Adipocyte (in vitro differentiated cells): Measurements from ENCODE around the gene PROK2.

ENCODE experiments used
- DNase-seq: peaks from one replicate; pipeline ENCODE4 v3.0.0-alpha.2; 2015; ENCODE audit warnings: low read depth
- H3K27me3 ChIP-seq: replicated peaks from 2 replicates; pipeline ENCODE4 v1.7.0; 2013; ENCODE audit warnings: mild to moderate bottlenecking, low read length, moderate library complexity; ENCODE audit not compliant: control insufficient read depth, insufficient read depth
- H3K36me3 ChIP-seq: 2 replicates; pipeline ENCODE4 v1.7.0; 2013; ENCODE audit warnings: low read length, mild to moderate bottlenecking, moderate library complexity; ENCODE audit not compliant: control insufficient read depth, insufficient read depth, severe bottlenecking
- H3K4me1 ChIP-seq: 2 replicates; pipeline ENCODE4 v1.7.0; 2013; ENCODE audit warnings: mild to moderate bottlenecking, low read length, moderate library complexity; ENCODE audit not compliant: control insufficient read depth, insufficient read depth
- H3K4me3 ChIP-seq: 2 replicates; pipeline ENCODE4 v1.7.0; 2013; ENCODE audit warnings: mild to moderate bottlenecking, low read length, moderate library complexity
- H3K9ac ChIP-seq: 2 replicates; pipeline ENCODE4 v1.7.0; 2013; ENCODE audit warnings: mild to moderate bottlenecking, low read length, moderate library complexity
- H3K9me3 ChIP-seq: 2 replicates; pipeline ENCODE4 v1.7.0; 2013; ENCODE audit warnings: mild to moderate bottlenecking, low read length, moderate library complexity; ENCODE audit not compliant: control insufficient read depth

The PROK2 gene

GRCh38 chr3:71784914-71785531 lies at the start of gene PROK2:
Gene PROK2 (minus strand): TSS chr3:71785148. CDS start chr3:71785052, 96 bp downstream.
- H3K36me3 ChIP-seq = no peaks in the 10 kb centered on the region
- DNase-seq = peak; percentile 19
- H3K9me3 ChIP-seq = no peaks in the 10 kb centered on the region
- H3K27me3 ChIP-seq = peaks cover 57% of the 10 kb centered on the region
- peak within 1 kb of the TSS; percentile 57 for H3K4me3 ChIP-seq
- H3K9ac ChIP-seq = no peak within 1 kb of the TSS
- peaks cover 13% of the 10 kb centered on the region for H3K4me1 ChIP-seq

DNA sequence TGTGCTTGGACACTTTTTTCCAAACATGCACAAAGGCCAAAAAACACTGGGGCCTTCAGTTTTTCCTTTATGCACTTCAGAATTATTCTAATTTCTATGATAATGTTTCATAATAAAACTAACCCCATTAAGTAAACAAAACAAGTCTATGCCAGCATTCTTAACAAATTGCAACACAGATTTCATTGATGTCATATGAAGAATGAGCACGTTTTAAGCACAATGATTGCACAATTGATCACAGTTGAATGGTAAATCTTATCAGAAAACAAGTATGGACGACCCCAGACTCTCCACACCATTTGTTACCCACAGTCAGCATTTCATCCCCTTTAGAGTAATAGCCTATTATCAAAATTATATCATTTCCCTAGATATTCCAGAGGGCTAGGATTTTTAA lies 46.7 kb upstream of the PROK2 start:
- DNase-seq = peak; percentile 40
- H3K27me3 ChIP-seq = no peaks in the 10 kb centered on the region
- no peaks in the 10 kb centered on the region for H3K36me3 ChIP-seq
- no peak overlapping the region for H3K9ac ChIP-seq
- H3K4me1 ChIP-seq = peaks cover 10% of the 10 kb centered on the region
- H3K4me3 ChIP-seq = no peak overlapping the region
- H3K9me3 ChIP-seq = no peaks in the 10 kb centered on the region

GRCh38 chr3:71825551-71826283 lies 40.8 kb upstream of the PROK2 start:
- Histone ChIP-seq H3K27me3 (no peaks in the 10 kb centered on the region), H3K4me3 (no peak overlapping the region), H3K9me3 (no peaks in the 10 kb centered on the region), H3K36me3 (no peaks in the 10 kb centered on the region), H3K9ac (no peak overlapping the region), H3K4me1 (peaks cover 2% of the 10 kb centered on the region)
- no peak for DNase-seq

GRCh38 chr3:71821116-71821515 lies 36.2 kb upstream of the PROK2 start:
- Histone ChIP-seq H3K9me3 (no peaks in the 10 kb centered on the region), H3K36me3 (no peaks in the 10 kb centered on the region), H3K27me3 (peaks cover 4% of the 10 kb centered on the region), H3K4me1 (peaks cover 2% of the 10 kb centered on the region), H3K4me3 (no peak overlapping the region), H3K9ac (no peak overlapping the region)
- no peak for DNase-seq

DNA sequence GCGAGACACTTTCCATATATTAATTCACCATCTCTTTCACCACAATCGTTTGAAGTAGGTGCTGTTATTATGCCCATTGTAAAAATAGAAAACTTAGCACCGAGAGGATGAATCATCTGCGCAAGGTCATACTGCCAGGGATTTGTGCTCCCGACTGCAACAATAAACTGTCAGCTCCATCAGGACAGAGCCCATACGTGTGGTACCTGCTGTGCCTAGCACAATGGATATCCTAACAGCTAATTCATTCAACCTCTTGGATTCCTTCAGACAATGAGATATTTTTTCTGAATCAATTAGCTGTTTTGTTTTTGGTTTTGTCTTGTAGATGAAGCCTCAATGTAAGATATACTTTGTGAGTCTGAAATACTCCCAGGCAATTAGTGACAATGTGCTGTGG lies 32.3 kb upstream of the PROK2 start:
- no peaks in the 10 kb centered on the region for H3K9me3 ChIP-seq
- H3K27me3 ChIP-seq = peaks cover 4% of the 10 kb centered on the region
- no peak overlapping the region for H3K9ac ChIP-seq
- no peak overlapping the region for H3K4me3 ChIP-seq
- DNase-seq = no peak
- H3K4me1 ChIP-seq = no peaks in the 10 kb centered on the region
- H3K36me3 ChIP-seq = no peaks in the 10 kb centered on the region

- no peak for DNase-seq
- Histone ChIP-seq H3K27me3 (peaks cover 4% of the 10 kb centered on the region), H3K4me3 (no peak overlapping the region)
Measured at GRCh38 chr3:71816767-71817156, 31.8 kb upstream of the PROK2 start.

GRCh38 chr3:71815340-71816067 lies 30.6 kb upstream of the PROK2 start:
- peaks cover 4% of the 10 kb centered on the region for H3K27me3 ChIP-seq
- no peaks in the 10 kb centered on the region for H3K9me3 ChIP-seq
- H3K9ac ChIP-seq = no peak overlapping the region
- H3K36me3 ChIP-seq = no peaks in the 10 kb centered on the region
- no peak for DNase-seq
- H3K4me3 ChIP-seq = no peak overlapping the region
- H3K4me1 ChIP-seq = no peaks in the 10 kb centered on the region

More at GRCh38 chr3:71816767-71817156, 31.8 kb upstream of the PROK2 start:
- Histone ChIP-seq H3K9ac (no peak overlapping the region), H3K9me3 (no peaks in the 10 kb centered on the region), H3K4me1 (no peaks in the 10 kb centered on the region), H3K36me3 (no peaks in the 10 kb centered on the region)

DNA sequence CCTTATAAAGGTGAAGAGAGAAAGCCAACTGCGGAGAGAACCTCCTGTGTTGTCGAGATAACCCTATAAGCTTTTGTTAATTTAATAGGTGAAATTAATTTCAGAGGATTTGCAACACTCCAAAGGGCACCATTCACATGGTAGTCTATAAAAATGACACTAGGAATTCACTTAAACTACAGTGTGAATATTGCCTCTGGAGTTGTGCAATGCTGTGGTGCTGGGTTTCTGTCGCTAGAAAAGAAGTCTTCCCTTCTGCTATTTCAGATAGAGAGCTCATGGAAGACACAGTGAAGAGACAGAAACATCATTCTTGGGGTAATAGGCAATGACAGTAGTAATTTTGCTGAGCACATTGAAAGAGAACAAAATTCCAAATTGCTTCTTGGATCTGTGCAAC lies 28.8 kb upstream of the PROK2 start:
- no peaks in the 10 kb centered on the region for H3K4me1 ChIP-seq
- no peak overlapping the region for H3K4me3 ChIP-seq
- H3K9me3 ChIP-seq = no peaks in the 10 kb centered on the region
- H3K9ac ChIP-seq = no peak overlapping the region
- H3K27me3 ChIP-seq = peaks cover 4% of the 10 kb centered on the region
- DNase-seq = no peak
- H3K36me3 ChIP-seq = no peaks in the 10 kb centered on the region

GRCh38 chr3:71813073-71813472 lies 28.1 kb upstream of the PROK2 start:
- no peaks in the 10 kb centered on the region for H3K9me3 ChIP-seq
- H3K4me1 ChIP-seq = no peaks in the 10 kb centered on the region
- H3K36me3 ChIP-seq = no peaks in the 10 kb centered on the region
- H3K4me3 ChIP-seq = no peak overlapping the region
- DNase-seq = no peak
- H3K9ac ChIP-seq = no peak overlapping the region
- H3K27me3 ChIP-seq = peaks cover 4% of the 10 kb centered on the region

DNA sequence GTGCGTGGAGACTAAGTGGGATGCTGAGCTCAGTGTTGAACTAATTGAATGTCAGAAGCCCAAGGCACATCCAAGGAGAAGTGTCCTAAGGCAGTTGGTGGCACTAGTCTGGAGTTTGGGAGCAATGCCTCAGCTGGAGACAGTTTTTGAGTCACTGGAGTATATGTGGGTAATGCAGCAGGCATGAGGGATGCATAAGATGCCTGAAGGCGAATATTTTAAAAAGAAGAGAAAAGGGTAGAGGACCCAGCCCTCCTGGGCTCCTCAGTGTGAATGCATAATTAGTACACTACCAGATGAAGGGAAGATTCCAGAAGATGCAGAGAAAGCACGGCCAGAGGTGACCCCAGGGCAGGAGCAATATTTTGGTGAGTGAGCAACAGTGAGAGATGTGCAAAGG lies 25.1 kb upstream of the PROK2 start:
- H3K9me3 ChIP-seq = no peaks in the 10 kb centered on the region
- DNase-seq = no peak
- no peak overlapping the region for H3K9ac ChIP-seq

GRCh38 chr3:71809321-71810026 lies 24.5 kb upstream of the PROK2 start:
- no peaks in the 10 kb centered on the region for H3K4me1 ChIP-seq
- no peaks in the 10 kb centered on the region for H3K36me3 ChIP-seq
- no peak overlapping the region for H3K9ac ChIP-seq
- no peaks in the 10 kb centered on the region for H3K9me3 ChIP-seq
- no peak for DNase-seq
- no peak overlapping the region for H3K4me3 ChIP-seq
- H3K27me3 ChIP-seq = peaks cover 9% of the 10 kb centered on the region

More for the DNA sequence above, 25.1 kb upstream of the PROK2 start:
- Histone ChIP-seq H3K27me3 (peaks cover 5% of the 10 kb centered on the region), H3K36me3 (no peaks in the 10 kb centered on the region), H3K4me1 (no peaks in the 10 kb centered on the region), H3K4me3 (no peak overlapping the region)
